ENCODE measurements around the gene FAM83F.

The FAM83F gene

GRCh38 chr22:39965748-39966147 is 29.0 kb upstream of the FAM83F start:
- no peak for DNase-seq (ENCODE audit: low spot score)

GRCh38 chr22:39966470-39966869 is 28.3 kb upstream of the FAM83F start:
- DNase-seq (ENCODE audit: low spot score) = no peak

- no peak for DNase-seq (ENCODE audit: low spot score)
Measured at GRCh38 chr22:39967103-39967829, 27.5 kb upstream of the FAM83F start.

- no peak for DNase-seq (ENCODE audit: low spot score)
Measured at GRCh38 chr22:39967996-39968972, 26.5 kb upstream of the FAM83F start.

- no peak for DNase-seq (ENCODE audit: low spot score)
Measured at GRCh38 chr22:39970742-39971141, 24.0 kb upstream of the FAM83F start.

GRCh38 chr22:39972641-39973040 is 22.1 kb upstream of the FAM83F start:
- DNase-seq (ENCODE audit: low spot score) = no peak

- DNase-seq (ENCODE audit: low spot score) = no peak
Measured at GRCh38 chr22:39973656-39974055, 21.1 kb upstream of the FAM83F start.

GRCh38 chr22:39974065-39974464 is 20.7 kb upstream of the FAM83F start:
- no peak for DNase-seq (ENCODE audit: low spot score)

- no peak for DNase-seq (ENCODE audit: low spot score)
Measured at GRCh38 chr22:39979048-39979447, 15.7 kb upstream of the FAM83F start.

GRCh38 chr22:39979458-39979857 is 15.3 kb upstream of the FAM83F start:
- DNase-seq (ENCODE audit: low spot score) = no peak

- peak; percentile 26 for DNase-seq (ENCODE audit: low spot score)
Measured at GRCh38 chr22:39980596-39980995, 14.2 kb upstream of the FAM83F start.

GRCh38 chr22:39983346-39983745 is 11.4 kb upstream of the FAM83F start:
- no peak for DNase-seq (ENCODE audit: low spot score)

GRCh38 chr22:39984006-39984405 is 10.7 kb upstream of the FAM83F start:
- no peak for DNase-seq (ENCODE audit: low spot score)

GRCh38 chr22:39984746-39985145 is 10.0 kb upstream of the FAM83F start:
- DNase-seq (ENCODE audit: low spot score) = no peak

GRCh38 chr22:39985383-39986035 is 9.2 kb upstream of the FAM83F start:
- DNase-seq (ENCODE audit: low spot score) = no peak

- DNase-seq (ENCODE audit: low spot score) = no peak
Measured at GRCh38 chr22:39988386-39989114, 6.2 kb upstream of the FAM83F start.

GRCh38 chr22:39989633-39990032 is 5.1 kb upstream of the FAM83F start:
- no peak for DNase-seq (ENCODE audit: low spot score)

- no peak for DNase-seq (ENCODE audit: low spot score)
Measured at GRCh38 chr22:39990686-39991085, 4.1 kb upstream of the FAM83F start.

- no peak for DNase-seq (ENCODE audit: low spot score)
Measured at GRCh38 chr22:39991159-39991860, 3.4 kb upstream of the FAM83F start.

GRCh38 chr22:39992088-39992826 is 2.5 kb upstream of the FAM83F start:
- no peak for DNase-seq (ENCODE audit: low spot score)

All from SK-N-DZ (cell line).